Liver (tissue), 9 donors: ENCODE results near the gene CTSF. TPM values are rescaled to one million over a fixed set of nuclear protein-coding genes. Genes with fewer than 3 reads are reported as not detected.
A peak's percentile ranks its signal among the peaks of the same experiment; 100 is the strongest.

Source experiments
- DNase-seq: peaks from one replicate; pipeline ENCODE4 v3.0.0-alpha.2; 2017; ENCODE audit warnings: low spot score
- H3K27ac ChIP-seq, 2 donors: one replicate each; pipeline ENCODE4 v1.7.0; 2013; ENCODE audit warnings: inconsistent platforms in 2 of 2, low read length in 2 of 2, control low read depth in 1 of 2, low read depth in 1 of 2, mild to moderate bottlenecking in 1 of 2
- H3K27me3 ChIP-seq, 4 donors: one replicate each; pipeline versions ENCODE4 v1.6.1 to v1.7.0; 2013; ENCODE audit warnings: low read length in 3 of 4, inconsistent platforms in 1 of 4, mild to moderate bottlenecking in 1 of 4, moderate library complexity in 1 of 4; ENCODE audit not compliant: control insufficient read depth in 4 of 4, insufficient read depth in 4 of 4
- H3K36me3 ChIP-seq, 4 donors: one replicate each; pipeline versions ENCODE4 v1.6.1 to v1.7.0; 2013; ENCODE audit warnings: low read length in 3 of 4, mild to moderate bottlenecking in 3 of 4, low read depth in 1 of 4, moderate library complexity in 1 of 4; ENCODE audit not compliant: control insufficient read depth in 4 of 4, insufficient read depth in 3 of 4
- H3K4me1 ChIP-seq, 4 donors: one replicate each; pipeline versions ENCODE4 v1.6.1 to v1.7.0; 2013; ENCODE audit warnings: low read length in 3 of 4, mild to moderate bottlenecking in 3 of 4, moderate library complexity in 1 of 4; ENCODE audit not compliant: control insufficient read depth in 4 of 4, insufficient read depth in 4 of 4
- H3K4me3 ChIP-seq, 3 donors: one replicate each; pipeline versions ENCODE4 v1.6.1 to v1.7.0; 2013; ENCODE audit warnings: low read length in 3 of 3, control low read depth in 1 of 3, low read depth in 1 of 3, mild to moderate bottlenecking in 1 of 3
- H3K9ac ChIP-seq, 2 donors: one replicate each; pipeline ENCODE4 v1.7.0; 2013; ENCODE audit warnings: low read length in 2 of 2, mild to moderate bottlenecking in 2 of 2, moderate library complexity in 2 of 2, control low read depth in 1 of 2, low read depth in 1 of 2
- H3K9me3 ChIP-seq, 4 donors: one replicate each; pipeline versions ENCODE4 v1.6.1 to v1.7.0; 2013; ENCODE audit warnings: low read length in 3 of 4; ENCODE audit not compliant: control insufficient read depth in 4 of 4
- EGR1 ChIP-seq, 2 donors: IDR thresholded peaks; 2 replicates each; pipeline ENCODE4 v1.6.1; 2016 to 2018; ENCODE audit warnings: antibody characterized with exemption in 2 of 2, low read depth in 2 of 2
- FOXA1 ChIP-seq: IDR thresholded peaks from 2 replicates; pipeline ENCODE4 v1.6.1; 2016; ENCODE audit warnings: antibody characterized with exemption
- GABPA ChIP-seq, 2 donors: IDR thresholded peaks in 1 of 2; conservative IDR thresholded peaks in 1 of 2; 2 replicates each; pipeline ENCODE4 v1.6.1; 2016; ENCODE audit warnings: antibody characterized with exemption in 2 of 2, mild to moderate bottlenecking in 1 of 2, moderate library complexity in 1 of 2
- JUND ChIP-seq, 2 donors: IDR thresholded peaks; 2 replicates each; pipeline ENCODE4 v1.6.1; 2016; ENCODE audit warnings: antibody characterized with exemption in 2 of 2
- RAD21 ChIP-seq, 2 donors: IDR thresholded peaks; 2 replicates each; pipeline ENCODE4 v1.6.1; 2016; ENCODE audit warnings: antibody characterized with exemption in 2 of 2, mild to moderate bottlenecking in 2 of 2
- SP1 ChIP-seq: IDR thresholded peaks from 2 replicates; pipeline ENCODE4 v1.6.1; 2018; ENCODE audit warnings: antibody characterized with exemption, mild to moderate bottlenecking
- YY1 ChIP-seq: IDR thresholded peaks from 2 replicates; pipeline ENCODE4 v1.6.1; 2016; ENCODE audit warnings: antibody characterized with exemption, mild to moderate bottlenecking
- WGBS: extraction: QIAGEN DNeasy Blood & Tissue Kit; methylation state at CpG from one replicate; pipeline ENCODE4 v1.1.7; 2013; 5-methylcytosine and 5-hydroxymethylcytosine counted together
- polyA plus RNA-seq, 2 donors: library from polyadenylated mRNA; stranded (reverse) in 1 of 2; unstranded in 1 of 2; fragments of 200-250 nt in 1 of 2; fragments of >200 nt in 1 of 2; fragmentation: Nextera tagmentation in 1 of 2; extraction: Ambion mirVana in 1 of 2; gene quantifications; one replicate each; pipeline versions ENCODE4 v1.2.1 to v1.2.3, GENCODE V29; 2013 to 2015
- total RNA-seq, 2 donors: library from RNA; depleted of rRNA; stranded (reverse); fragments of >200 nt; gene quantifications; one replicate each; pipeline ENCODE4 v1.2.3, GENCODE V29; 2014
- TF ChIP-seq, protein P1 (sequence below): fragments of 150-350 bp; IDR thresholded peaks from 2 replicates; pipeline ENCODE4 v1.5.1; 2017; ENCODE audit warnings: improper control_type of control experiment, low read depth, low read length; ENCODE audit not compliant: missing input control
- TF ChIP-seq, protein P2 (sequence below): IDR thresholded peaks from 2 replicates; pipeline ENCODE4 v1.6.1; 2016; ENCODE audit warnings: antibody characterized with exemption, mild to moderate bottlenecking
- donor health status: healthy.
- donor health status: healthy.
- donor health status: healthy.
- donor health status: healthy.
- donor health status: healthy.

The CTSF gene
- total and polyA plus RNA-seq, 4 donors, result 8.5 to 31.9 (median 24.0) TPM

DNA sequence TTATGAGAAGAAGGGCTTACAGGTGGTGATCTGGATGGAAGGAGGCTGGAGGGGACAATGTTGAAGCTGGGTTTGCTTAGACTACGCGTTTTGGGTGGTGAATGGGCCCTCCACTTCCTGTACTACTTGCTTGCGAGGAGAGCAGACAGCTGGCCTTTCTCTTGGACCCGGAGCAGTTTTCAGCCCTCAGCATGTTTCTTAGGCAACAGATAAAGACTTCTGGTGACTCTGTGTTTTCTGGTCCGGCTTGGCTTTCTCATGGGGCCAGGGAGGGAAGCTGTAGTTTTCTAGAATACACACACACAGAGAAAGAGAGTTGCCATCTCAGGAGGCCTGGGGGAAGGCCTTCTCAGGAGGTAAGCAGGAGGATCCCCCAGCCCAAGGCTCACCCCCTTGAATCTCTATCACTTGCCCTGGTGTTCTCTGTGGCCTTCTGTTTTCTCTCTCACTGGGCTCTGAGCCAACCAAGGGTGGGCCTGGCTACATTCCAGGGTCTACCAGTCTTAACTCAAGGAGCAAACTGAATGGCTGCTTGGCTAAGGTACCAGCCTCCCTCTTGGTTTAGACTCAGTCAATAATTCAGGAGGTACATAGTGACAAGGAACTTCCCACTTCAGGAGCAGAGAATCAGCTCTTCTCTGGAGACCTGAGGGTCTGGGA is 27.0 kb upstream of the CTSF start:
- 68% methylated on average over 5 of the region's 5 CpGs for WGBS
- H3K9ac ChIP-seq, result no peak overlapping the region
- peaks cover 20 to 54% (median 39%) of the 10 kb centered on the region in 4 donors for H3K4me1 ChIP-seq
- DNase-seq, result peak; percentile 81
- no peaks in the 10 kb centered on the region for H3K9me3 ChIP-seq
- peak overlapping the region in 1 of 2 donors; percentile 14 for H3K27ac ChIP-seq
- H3K4me3 ChIP-seq, result no peak overlapping the region
- no peaks in the 10 kb centered on the region for H3K27me3 ChIP-seq
- no peak for TF ChIP-seq RAD21 (IDR thresholded peaks at IDR 0.05)
- TF ChIP-seq FOXA1, result no peak
- TF ChIP-seq, protein P1, sequence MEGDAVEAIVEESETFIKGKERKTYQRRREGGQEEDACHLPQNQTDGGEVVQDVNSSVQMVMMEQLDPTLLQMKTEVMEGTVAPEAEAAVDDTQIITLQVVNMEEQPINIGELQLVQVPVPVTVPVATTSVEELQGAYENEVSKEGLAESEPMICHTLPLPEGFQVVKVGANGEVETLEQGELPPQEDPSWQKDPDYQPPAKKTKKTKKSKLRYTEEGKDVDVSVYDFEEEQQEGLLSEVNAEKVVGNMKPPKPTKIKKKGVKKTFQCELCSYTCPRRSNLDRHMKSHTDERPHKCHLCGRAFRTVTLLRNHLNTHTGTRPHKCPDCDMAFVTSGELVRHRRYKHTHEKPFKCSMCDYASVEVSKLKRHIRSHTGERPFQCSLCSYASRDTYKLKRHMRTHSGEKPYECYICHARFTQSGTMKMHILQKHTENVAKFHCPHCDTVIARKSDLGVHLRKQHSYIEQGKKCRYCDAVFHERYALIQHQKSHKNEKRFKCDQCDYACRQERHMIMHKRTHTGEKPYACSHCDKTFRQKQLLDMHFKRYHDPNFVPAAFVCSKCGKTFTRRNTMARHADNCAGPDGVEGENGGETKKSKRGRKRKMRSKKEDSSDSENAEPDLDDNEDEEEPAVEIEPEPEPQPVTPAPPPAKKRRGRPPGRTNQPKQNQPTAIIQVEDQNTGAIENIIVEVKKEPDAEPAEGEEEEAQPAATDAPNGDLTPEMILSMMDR, result no peak
- no peak for TF ChIP-seq EGR1 (IDR thresholded peaks at IDR 0.05; ENCODE audit: low read depth in 2 of 2)
- TF ChIP-seq GABPA (IDR thresholded peaks at IDR 0.05 in 1 of 2, conservative IDR thresholded peaks at IDR 0.05 in 1 of 2), result no peak
- no peak for TF ChIP-seq JUND (IDR thresholded peaks at IDR 0.05)
- no peaks in the 10 kb centered on the region for H3K36me3 ChIP-seq

DNA sequence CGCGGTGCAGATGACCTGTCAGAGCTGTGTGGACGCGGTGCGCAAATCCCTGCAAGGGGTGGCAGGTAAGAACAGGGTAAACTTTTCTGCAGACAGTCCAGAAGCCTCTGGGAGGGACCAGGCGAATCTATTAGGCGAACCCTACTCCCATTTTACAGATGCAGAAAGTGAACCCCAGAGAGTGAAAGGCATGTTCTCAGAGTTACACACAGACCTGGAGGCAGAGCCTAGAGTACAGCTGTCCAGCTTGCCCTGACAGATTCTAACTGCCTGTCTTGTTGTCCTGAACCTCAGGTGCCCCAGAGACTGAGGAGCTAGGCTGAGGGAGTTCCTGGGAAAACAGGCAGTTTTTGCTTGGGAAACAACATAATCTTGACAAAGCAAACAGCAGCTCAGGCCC is 25.2 kb upstream of the CTSF start:
- Histone ChIP-seq H3K27ac (no peak overlapping the region), H3K9me3 (no peaks in the 10 kb centered on the region)

DNA sequence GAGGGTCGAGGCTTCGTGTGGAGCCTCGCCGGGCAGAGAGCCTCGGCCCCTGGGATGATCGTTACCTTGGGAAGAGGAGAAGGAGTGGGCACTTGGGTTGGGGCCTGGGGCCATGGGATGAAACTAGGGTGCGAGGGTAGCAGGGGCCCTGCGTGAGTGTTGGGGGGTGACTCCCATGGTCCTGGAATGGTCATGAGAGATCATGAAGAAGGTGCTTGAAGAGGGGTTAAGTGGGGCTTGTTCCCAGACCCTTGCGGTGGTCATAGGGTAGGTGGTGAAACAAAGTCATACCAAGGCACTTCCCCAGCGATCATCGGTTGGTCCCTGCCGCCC is 24.9 kb upstream of the CTSF start:
- Histone ChIP-seq H3K36me3 (no peaks in the 10 kb centered on the region), H3K9ac (peak overlapping the region; percentile 70 to 73), H3K4me1 (peaks cover 15 to 40% (median 31%) of the 10 kb centered on the region in 4 donors), H3K27ac (peak overlapping the region; percentile 77 to 79), H3K9me3 (no peaks in the 10 kb centered on the region), H3K4me3 (peak overlapping the region; percentile 56 to 93 (median 91)), H3K27me3 (no peaks in the 10 kb centered on the region)
- TF ChIP-seq SP1, result no peak
- no peak for DNase-seq
- 4% methylated on average over 12 of the region's 12 CpGs for WGBS

More for the DNA sequence above, 25.2 kb upstream of the CTSF start:
- Histone ChIP-seq H3K4me3 (peak overlapping the region; percentile 56 to 93 (median 91)), H3K27me3 (no peaks in the 10 kb centered on the region), H3K36me3 (no peaks in the 10 kb centered on the region), H3K9ac (peak overlapping the region; percentile 70 to 73), H3K4me1 (peaks cover 15 to 40% (median 31%) of the 10 kb centered on the region in 4 donors)
- 26% methylated on average over 7 of the region's 7 CpGs for WGBS
- DNase-seq, result no peak
- TF ChIP-seq, protein P2, sequence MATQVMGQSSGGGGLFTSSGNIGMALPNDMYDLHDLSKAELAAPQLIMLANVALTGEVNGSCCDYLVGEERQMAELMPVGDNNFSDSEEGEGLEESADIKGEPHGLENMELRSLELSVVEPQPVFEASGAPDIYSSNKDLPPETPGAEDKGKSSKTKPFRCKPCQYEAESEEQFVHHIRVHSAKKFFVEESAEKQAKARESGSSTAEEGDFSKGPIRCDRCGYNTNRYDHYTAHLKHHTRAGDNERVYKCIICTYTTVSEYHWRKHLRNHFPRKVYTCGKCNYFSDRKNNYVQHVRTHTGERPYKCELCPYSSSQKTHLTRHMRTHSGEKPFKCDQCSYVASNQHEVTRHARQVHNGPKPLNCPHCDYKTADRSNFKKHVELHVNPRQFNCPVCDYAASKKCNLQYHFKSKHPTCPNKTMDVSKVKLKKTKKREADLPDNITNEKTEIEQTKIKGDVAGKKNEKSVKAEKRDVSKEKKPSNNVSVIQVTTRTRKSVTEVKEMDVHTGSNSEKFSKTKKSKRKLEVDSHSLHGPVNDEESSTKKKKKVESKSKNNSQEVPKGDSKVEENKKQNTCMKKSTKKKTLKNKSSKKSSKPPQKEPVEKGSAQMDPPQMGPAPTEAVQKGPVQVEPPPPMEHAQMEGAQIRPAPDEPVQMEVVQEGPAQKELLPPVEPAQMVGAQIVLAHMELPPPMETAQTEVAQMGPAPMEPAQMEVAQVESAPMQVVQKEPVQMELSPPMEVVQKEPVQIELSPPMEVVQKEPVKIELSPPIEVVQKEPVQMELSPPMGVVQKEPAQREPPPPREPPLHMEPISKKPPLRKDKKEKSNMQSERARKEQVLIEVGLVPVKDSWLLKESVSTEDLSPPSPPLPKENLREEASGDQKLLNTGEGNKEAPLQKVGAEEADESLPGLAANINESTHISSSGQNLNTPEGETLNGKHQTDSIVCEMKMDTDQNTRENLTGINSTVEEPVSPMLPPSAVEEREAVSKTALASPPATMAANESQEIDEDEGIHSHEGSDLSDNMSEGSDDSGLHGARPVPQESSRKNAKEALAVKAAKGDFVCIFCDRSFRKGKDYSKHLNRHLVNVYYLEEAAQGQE, result peak; percentile 65
- no peak for TF ChIP-seq YY1
- TF ChIP-seq JUND (IDR thresholded peaks at IDR 0.05), result no peak
